GM18508 (cell line): ENCODE results near the gene CGRRF1.

Experiments used
- ATAC-seq: cut with Tn5 transposase; IDR thresholded peaks from one replicate; pipeline ENCODE4 v1.9.1; 2021; ENCODE audit warnings: moderate number of reproducible peaks; ENCODE audit not compliant: insufficient read depth, unreplicated experiment

CGRRF1 gene, protein sequence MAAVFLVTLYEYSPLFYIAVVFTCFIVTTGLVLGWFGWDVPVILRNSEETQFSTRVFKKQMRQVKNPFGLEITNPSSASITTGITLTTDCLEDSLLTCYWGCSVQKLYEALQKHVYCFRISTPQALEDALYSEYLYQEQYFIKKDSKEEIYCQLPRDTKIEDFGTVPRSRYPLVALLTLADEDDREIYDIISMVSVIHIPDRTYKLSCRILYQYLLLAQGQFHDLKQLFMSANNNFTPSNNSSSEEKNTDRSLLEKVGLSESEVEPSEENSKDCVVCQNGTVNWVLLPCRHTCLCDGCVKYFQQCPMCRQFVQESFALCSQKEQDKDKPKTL

DNA sequence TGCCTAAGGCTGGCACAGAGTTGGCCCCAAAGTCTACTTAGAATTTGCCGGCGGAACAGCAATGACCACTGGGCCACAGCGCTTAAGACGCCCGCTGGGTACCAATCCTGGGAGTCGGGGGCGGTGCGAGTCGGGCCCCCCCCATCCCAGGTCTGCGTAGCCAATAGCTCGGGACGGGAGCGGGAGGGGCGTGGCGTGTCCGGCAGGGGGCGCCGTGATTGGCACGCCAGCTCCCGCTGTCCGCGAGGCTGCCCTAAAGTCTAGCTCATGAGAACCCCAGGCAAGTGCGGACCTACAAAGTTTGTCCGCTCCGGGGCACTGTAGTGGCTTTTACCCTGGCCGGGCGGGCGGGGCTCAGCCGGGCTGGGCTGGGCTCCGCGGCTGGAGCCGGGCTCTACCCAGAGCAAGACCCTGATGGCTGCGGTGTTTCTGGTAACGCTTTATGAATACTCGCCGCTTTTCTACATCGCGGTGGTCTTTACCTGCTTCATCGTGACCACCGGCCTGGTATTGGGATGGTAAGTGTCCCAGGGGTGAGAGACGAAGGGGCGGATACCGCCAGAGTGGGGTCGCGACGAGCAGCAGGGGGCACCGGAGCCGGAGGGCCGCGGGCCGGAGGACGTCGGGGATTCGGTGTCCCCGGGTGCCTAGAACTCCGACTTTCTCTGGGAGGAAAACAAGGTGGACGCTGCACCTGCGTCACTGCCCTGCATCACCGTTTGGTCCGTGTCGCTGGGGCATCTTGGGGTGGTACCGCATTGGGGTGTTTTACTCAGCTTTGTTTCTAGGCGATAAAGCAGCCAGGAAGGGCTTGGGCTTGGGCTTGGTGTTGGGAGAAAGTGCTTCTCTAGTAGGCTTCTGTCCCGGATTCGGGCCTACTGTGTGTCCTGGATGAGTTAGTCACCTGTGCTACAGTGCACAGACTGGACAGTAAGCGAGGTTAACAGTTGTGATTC lies at the start of gene CGRRF1:
TSS of gene CGRRF1 (plus strand) at position 361 of the 956 bp plus-strand sequence. CDS start at position 415, 54 bp downstream.
- peak; percentile 91 for ATAC-seq

DNA sequence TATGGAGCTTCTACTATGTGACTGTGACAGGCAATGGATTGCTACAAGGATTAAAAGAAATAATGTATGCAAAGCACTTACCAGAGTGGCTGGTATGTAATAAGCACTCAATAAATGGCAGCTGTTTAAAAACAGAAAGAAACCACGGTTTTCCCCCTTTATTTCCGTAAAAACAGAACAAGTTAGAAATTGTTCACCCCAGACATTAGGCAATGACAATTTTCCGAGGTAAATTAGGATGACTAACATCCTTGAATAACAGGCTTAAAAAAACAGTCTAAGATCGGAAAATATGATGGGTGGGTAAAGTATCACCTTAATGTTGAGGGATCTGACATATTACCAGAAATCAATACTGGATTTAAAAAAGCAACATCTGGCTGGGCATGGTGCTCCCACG lies 47.7 kb upstream of the CGRRF1 start:
- ATAC-seq, result no peak

DNA sequence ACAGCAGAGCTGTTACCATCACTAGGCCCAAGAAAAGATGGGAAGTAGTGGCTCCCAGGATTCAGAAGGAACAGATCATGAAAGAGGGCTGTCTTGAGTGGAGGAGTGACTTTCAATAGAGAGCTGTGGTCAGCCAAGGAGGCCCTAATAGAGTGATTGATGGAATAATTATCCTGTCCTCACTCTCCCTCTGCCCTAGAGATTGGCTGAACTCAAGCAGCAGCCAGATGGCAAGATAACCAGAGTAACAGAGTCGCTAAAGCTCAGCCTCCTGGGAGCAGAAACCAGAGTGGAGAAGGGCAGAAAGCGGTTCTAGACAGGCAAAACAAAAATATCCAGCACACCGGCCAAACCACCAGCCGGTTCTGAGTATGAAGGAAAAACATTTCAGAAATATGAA lies 44.1 kb upstream of the CGRRF1 start:
- ATAC-seq, result no peak

DNA sequence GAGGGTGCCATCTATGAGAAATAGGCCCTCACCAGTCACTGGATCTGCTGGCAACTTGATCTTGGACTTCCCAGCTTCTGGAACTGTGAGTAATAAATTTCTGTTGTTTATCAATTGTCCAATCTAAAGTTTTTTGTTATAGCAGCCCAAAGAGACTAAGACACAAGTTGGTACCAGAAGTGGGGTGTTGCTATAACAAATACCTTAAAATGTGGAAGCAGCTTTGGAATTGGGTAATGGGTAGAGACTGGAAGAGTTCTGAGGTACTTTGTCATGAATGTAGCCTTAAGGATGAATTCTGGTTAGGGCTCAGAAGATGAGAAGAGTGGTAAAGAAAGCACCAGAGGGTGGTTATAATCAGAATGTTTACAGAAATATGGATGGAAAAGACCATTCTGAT lies 42.4 kb upstream of the CGRRF1 start:
- ATAC-seq, result no peak

DNA sequence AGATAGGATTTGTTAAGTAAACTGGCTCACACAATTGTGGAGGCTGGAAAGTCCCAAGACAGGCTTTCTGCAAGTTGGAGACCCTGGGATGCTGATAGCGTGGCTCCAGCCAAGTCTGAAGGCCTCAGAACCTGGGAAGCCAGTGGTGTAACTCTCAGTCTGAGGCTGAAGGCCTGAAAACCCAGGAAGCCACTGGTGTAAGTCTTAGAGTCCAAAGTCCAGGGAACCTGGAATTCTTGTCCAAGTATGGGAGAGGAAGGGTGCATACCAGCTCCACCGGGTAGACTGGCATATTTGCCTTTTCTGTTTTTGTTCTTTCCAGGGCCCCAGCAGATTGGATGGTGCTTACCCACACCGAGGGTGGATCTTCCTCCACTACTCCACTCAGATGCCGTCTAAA lies 39.0 kb upstream of the CGRRF1 start:
- ATAC-seq, result no peak

DNA sequence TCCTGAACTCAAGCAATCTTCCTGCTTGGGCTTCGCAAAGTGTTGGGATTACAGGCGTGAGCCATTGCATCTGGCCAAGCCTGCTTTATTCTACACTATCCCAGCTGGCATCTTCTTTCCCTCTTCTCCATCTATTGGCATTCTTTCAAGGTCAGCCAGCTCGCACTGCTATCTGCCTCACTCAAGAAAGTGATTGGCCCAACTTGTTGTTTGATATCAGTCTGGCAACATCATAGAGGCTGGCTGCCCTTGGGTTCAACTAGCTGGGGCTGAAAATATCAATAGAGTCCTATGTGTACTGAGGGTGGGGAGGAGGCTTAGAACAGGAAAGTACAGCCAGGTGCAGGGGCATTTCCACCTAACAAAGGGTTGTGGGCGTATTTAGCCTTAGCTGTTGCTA lies 38.1 kb upstream of the CGRRF1 start:
- ATAC-seq, result no peak

DNA sequence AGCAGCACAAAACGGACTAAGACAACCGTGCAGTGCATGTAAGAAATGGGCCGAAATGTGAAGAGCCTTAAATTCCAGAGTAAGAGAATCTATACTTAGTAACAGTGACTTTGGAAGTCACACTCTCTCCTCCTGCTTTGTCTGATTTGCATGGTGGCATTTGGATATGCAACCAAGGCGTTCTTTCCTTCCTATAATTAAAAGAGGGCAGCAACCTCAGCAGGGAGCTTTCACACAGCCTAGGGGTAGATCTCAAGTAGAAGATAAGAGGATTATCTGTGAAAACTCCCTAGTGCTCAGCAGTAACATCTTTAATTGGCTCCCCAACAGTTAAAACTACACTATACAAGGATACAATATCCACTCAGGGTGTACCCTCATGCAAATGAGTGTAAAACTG lies 37.4 kb upstream of the CGRRF1 start:
- ATAC-seq, result no peak

DNA sequence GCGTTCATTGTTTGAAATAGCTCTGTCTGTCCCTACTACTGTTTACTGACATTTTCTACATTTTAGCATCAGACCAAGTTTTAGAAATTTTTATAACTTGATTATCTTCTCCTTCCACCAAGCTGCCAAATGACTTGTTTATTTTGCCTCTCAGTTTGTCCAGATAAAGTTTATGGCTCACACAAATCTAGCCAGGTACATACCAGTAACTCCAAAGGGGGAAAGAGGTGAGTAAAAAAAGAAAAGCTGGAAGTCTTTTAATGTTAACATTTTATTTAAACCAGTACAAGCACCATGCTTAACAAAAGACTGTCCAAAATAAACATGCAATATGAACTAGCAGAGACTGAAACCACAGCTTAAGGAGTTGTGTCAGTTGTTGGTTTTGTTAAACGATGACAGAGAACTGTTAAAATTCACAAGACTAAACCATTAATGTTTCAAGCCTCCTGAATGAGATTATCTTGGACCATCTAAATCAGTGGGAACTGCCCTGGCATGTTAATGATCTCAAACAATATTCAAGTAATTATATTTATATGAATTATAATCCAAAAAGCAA lies 35.4 kb upstream of the CGRRF1 start:
- no peak for ATAC-seq

DNA sequence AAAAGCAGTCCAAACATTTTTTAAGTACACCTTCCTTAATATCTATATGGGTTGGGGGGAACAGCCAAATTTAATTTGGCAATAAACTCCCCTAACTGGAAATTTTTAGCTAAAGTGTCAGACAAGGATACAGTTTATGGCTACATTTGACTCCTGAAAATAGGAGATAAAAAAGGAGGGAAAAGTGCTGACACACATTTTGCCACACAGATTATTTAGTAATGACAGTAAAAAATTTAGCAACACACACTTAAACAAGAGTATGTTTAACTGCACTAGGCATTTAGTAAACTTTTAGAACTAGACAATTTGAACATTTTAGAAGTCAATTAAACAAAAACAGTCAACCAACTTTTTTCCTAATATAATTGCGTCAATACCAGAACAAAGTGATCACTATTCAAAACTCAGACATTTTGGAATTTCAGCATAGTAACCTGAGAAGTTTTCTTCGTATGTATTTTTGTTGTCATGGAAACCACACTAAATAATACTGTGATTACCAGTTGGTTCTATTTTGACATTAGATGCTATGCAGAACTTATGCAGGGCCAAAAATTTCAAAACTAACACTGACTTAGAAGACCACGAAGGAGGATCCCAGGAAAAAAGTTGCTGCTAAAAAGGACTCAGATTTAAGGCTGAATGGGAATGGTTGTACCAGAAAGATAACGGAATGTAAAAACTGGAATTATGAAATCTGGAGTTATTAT lies 34.4 kb upstream of the CGRRF1 start:
- no peak for ATAC-seq

DNA sequence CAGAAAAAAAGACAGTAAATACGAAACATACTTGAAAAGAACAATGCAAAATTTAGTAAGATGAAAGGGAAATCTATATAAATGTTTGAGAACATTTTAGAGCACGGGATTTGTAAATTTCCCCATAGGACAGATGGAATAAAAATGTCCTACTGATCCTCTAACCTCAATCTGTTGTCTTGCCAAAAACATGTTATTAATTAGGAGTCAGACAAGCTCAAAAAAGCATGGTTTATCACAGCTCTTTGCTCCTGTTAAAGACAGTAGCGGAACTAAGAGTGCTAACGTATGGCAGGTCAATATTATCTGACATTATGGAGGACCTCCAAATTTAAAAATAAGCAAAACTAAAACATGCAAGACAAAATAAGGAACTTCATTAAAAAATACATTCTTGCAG lies 33.8 kb upstream of the CGRRF1 start:
- ATAC-seq, result no peak

DNA sequence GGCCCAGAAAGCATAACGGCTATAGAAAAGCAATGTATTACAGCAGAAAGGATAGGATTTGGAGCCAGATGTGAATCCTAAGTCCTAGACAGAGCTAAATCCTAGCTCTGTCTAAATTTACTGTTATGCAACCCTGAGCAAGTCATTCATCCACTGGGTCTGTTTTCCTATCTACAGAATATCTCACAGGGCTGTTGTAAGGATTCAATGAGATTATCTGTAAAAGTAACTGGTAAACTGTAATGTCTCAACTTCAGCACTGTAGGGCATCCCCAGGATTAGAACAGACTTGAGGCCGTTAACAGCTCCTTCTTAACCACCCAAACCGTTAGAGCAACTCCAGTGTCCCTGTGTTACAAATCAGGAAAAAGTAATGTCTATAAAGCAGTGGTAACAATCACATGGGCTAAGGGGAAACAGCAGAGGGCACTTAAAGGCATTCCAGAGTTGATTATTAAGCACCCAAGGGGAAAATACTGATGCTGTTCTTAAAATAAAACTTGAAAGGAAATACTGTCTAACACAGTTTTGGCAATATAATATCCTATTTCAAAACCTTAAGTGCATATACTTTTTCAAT lies 31.0 kb upstream of the CGRRF1 start:
- ATAC-seq, result no peak

DNA sequence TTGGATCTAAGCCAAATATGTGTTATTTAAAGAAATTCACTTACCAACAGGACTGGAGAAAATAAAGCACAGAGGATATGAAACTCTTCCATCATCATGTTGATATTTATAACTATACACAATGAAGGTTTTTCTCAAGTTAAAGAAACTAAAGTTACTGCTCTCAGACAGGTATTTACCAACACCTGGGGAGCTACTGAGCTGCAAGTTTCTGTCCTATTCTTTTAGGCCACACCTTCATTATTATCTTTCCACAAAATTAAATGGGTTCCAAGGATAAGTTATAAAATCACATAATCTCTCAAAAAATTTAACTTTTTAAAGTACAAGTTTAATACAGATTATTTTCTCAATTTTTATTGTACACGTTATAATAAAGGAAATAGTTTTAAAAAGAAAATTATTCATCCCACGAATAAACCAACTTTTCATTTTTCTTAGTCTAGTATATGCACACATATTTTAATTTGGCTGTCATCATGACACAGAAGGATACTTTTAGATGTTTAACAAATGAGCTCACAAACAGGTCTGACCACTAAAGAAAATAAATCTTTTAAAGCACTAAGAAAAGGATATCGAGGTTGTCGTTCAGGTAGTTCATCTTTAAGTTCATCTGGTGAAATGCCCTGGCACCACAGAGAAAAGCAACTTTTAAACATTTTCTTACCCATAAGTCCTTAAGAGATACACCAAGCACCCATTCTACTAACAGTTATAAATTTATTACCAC lies 28.7 kb upstream of the CGRRF1 start:
- ATAC-seq, result no peak

DNA sequence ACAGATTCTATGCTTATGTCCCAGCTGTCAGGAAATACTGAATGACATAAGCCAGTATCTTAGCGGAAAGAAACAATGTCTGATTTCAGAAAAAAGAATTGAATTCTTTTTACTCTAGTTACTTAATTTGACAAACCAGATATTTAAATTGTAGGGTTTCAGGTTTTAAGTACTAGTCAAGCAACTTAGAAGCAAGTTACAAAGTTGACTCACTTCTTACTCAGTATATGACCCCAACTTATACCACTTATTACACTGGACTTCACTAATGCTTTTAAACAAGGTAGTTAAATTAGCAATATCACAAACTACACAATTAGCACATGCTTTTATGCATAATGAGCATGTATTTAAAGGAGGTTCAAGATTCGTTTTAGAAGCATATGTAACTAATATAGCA lies 28.0 kb upstream of the CGRRF1 start:
- no peak for ATAC-seq

DNA sequence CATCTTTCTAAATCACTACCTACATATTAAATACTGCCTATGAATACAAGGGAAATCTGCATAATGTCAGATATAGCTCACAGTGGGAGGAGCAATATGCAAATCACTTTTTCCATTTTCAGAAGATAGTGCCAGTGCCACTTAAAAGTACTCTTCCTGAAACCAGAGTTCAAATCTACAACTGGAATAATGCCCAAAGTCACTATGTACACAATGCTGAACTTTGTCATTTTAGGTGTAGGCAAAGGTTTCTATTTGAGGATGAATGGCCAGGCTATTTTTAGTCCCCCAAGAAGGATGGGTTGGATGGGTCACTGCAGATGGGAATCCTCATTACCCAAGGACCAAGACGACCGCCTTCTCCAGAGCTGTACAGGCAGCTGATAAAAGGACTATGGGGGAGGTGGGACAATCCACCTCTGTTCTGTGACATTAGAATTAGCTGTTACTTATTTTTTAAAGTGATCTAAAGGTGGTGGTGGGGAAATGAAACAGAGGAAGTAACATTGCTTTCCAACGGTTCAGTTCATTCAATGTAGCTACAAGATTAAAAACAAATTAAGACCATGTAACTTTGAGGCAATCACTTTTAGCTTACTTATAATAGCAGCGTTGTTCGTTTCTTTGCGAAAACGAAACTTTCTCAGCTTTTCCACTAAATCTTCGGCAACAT lies 26.5 kb upstream of the CGRRF1 start:
- ATAC-seq, result no peak

DNA sequence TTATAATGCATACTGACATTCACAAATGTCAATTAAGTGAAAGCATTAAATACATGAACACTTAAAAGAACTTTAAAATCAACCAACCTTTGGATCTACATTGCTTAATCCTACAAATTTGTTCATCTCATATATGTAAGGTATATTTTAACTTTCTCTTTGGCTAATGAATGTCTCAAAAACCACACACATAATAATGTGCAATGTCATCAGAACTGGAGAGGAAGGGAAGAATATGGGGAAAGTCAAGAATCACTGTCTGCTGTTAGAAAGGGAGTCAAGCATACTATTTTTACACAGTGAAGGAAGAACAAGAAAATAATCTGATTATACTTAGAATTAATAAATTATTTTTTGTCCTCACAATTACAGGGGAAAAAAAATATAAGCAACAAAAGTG lies 25.9 kb upstream of the CGRRF1 start:
- ATAC-seq, result no peak

DNA sequence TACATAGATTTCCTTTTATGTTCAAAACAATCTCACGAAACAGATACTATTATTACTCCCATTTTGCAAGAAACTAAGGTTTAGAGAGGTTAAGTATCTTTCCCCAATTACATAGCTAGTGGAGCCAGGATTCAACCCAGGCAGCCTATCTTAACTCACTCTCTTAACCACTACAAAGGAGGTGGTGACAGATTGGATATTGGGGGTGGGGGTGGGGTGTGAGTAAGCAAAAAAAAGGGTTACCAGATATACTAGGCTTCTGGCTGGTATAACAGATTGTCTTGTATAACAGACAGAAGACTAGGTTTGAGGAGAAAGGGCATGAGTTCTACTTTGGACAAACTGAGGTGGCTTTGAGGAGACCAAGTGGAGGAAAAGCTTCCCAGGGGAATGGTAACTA lies 23.0 kb upstream of the CGRRF1 start:
- no peak for ATAC-seq

DNA sequence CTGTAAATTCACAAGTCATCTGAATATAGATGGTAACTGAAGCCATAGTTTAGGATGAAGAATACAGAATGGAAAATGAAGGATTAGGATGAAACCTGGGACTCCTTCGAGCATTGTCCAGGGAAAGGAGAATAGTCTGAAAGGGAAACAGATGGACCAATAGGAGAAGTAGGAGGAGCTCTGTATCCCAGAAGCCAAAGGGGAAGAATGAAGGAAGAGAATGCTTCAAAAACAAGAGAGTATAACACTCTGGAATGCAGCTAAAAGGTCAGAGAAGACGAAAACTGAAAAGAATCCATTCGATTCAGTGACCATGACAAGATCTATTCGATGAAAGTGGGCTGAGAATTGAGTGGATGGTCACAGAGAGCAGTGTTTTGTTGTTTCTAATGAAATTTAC lies 21.9 kb upstream of the CGRRF1 start:
- no peak for ATAC-seq

DNA sequence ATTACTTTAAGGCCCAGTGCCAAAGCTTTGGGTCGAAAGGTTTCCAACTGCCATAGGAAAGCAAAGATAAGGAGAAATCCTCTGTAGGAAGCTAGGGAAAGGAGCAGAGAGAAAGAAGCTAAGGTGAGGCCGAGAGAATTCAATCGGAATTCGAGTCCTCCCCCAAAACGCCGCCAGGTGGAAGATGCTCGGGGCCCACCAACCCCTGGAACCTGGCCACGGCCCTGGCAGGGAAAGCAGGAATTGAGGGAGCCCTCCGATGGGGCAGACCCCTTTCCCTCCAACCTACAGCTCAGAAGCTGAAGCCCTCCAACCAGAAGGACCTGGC lies 21.4 kb upstream of the CGRRF1 start:
- no peak for ATAC-seq

DNA sequence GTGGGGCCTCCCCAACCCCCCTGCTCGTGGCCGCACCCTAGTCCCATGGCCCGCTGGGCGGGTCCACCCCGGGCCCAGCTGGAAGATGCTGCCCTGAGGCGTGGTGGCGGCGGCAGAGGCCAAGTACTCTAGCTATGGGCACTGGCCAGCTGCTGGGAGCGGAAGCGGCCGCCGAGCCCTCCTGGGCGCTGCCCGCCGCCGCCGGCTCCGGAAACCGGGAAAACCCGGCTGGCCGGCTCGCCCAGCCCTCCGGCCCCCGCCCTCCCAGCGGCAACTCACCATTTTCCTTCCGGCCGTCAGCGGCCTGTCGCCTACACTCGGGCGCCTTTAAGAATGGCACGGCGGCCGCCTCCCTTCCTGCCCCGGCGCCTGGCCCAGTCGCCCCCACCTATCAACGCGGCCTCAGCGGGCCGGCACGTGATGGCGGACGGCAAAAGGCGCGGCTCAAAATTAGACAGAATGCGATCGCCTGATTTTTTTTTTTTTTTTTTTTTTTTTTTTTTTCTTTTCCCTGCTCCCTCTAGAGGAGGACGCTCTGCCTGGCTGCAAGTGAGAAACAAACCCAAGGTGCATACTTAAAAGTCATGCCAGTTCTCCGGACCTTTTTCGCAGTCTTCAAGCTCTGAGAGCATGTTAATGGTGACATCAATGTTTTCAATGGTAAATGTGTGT lies 20.9 kb upstream of the CGRRF1 start, which contains the start of gene GMFB:
TSS of gene GMFB (minus strand) at position 335 of the 672 bp plus-strand sequence. CDS start at position 282, 53 bp downstream.
- ATAC-seq, result peak; percentile 77
